Embryonic facial prominence (tissue), 1 donor: ENCODE data around the gene OLIG1.

ENCODE experiments used
- DNase-seq: peaks from one replicate; pipeline ENCODE4 v3.0.0-alpha.2; 2016; ENCODE audit errors: extremely low spot score

Gene OLIG1

GRCh38 chr21:33099131-33099530 is 29.2 kb downstream of the OLIG1 start:
- no peak for DNase-seq

GRCh38 chr21:33101300-33101911 is 31.5 kb downstream of the OLIG1 start:
- DNase-seq: no peak

GRCh38 chr21:33105088-33105487 is 35.1 kb downstream of the OLIG1 start:
- no peak for DNase-seq

- no peak for DNase-seq
These were observed 38.3 kb downstream of the OLIG1 start for GRCh38 chr21:33108228-33108627.

- no peak for DNase-seq
These were observed 39.8 kb downstream of the OLIG1 start for GRCh38 chr21:33109574-33110339.

GRCh38 chr21:33110340-33110715 is 40.4 kb downstream of the OLIG1 start:
- no peak for DNase-seq

GRCh38 chr21:33111577-33111976 is 41.6 kb downstream of the OLIG1 start:
- DNase-seq: no peak

- no peak for DNase-seq
These were observed 42.2 kb downstream of the OLIG1 start for GRCh38 chr21:33112151-33112550.

- no peak for DNase-seq
These were observed 42.7 kb downstream of the OLIG1 start for GRCh38 chr21:33112681-33113080.

- DNase-seq: no peak
These were observed 43.2 kb downstream of the OLIG1 start for GRCh38 chr21:33113131-33113530.

GRCh38 chr21:33114276-33114675 is 44.3 kb downstream of the OLIG1 start:
- DNase-seq: no peak

GRCh38 chr21:33115631-33116510 is 45.9 kb downstream of the OLIG1 start:
- no peak for DNase-seq

GRCh38 chr21:33116676-33117075 is 46.7 kb downstream of the OLIG1 start:
- DNase-seq: no peak

- DNase-seq: no peak
These were observed 47.4 kb downstream of the OLIG1 start for GRCh38 chr21:33117101-33117888.
